WTC11 (cell line): ENCODE measurements around the gene ABCB11. TPM values are rescaled to one million over a fixed set of nuclear protein-coding genes. Genes with fewer than 3 reads are reported as not detected.

ENCODE experiments used
- ATAC-seq: fragments of 200-7000 bp; cut with Tn5 transposase; 2 replicates; pipeline ENCODE4 v1.10.0; 2021; ENCODE audit warnings: mild to moderate bottlenecking, moderate library complexity
- CTCF ChIA-PET: fragments of 300-600 bp; sonication (Branson Sonifier 250); formaldehyde crosslinking; loops from one replicate; lab custom pipeline; 2021; ENCODE audit warnings: antibody characterized with exemption; lab: Charles Lee
- POLR2A ChIA-PET: fragments of 350-600 bp; sonication (Branson Sonifier 250); formaldehyde crosslinking; loops from one replicate; lab custom pipeline; 2021; ENCODE audit warnings: antibody characterized with exemption; lab: Charles Lee
- DNase-seq: peaks from one replicate; pipeline ENCODE4 v3.0.0; 2021; ENCODE audit warnings: low spot score
- H3K27ac Mint-ChIP-seq: 2 replicates; pipeline ENCODE4 v1.8.0; 2021; ENCODE audit warnings: mixed read lengths
- H3K27me3 Mint-ChIP-seq: 2 replicates; pipeline ENCODE4 v1.8.0; 2021; ENCODE audit warnings: low read depth, mild to moderate bottlenecking, moderate library complexity, mixed read lengths
- H3K36me3 Mint-ChIP-seq: 2 replicates; pipeline ENCODE4 v1.8.0; 2021; ENCODE audit warnings: mixed read lengths
- H3K4me1 Mint-ChIP-seq: 2 replicates; pipeline ENCODE4 v1.8.0; 2022; ENCODE audit warnings: mixed read lengths
- H3K4me3 Mint-ChIP-seq: 2 replicates; pipeline ENCODE4 v1.8.0; 2021; ENCODE audit warnings: mild to moderate bottlenecking, moderate library complexity, mixed read lengths
- H3K9me3 Mint-ChIP-seq: 2 replicates; pipeline ENCODE4 v1.8.0; 2021; ENCODE audit warnings: mixed read lengths
- ARID4B ChIP-seq: sonication (generic); formaldehyde crosslinking; IDR thresholded peaks from 2 replicates; pipeline ENCODE4 v1.8.0; 2023; ENCODE audit warnings: missing genetic modification reagents, mild to moderate bottlenecking, borderline replicate concordance
- ATF1 ChIP-seq: sonication (generic); formaldehyde crosslinking; IDR thresholded peaks from 2 replicates; pipeline ENCODE4 v1.8.1; 2023; ENCODE audit warnings: mild to moderate bottlenecking, moderate library complexity, missing genetic modification reagents
- ATF3 ChIP-seq: sonication (generic); formaldehyde crosslinking; conservative IDR thresholded peaks from 2 replicates; pipeline ENCODE4 v1.8.1; 2022; ENCODE audit warnings: mild to moderate bottlenecking, missing genetic modification reagents
- CBFB ChIP-seq: sonication (generic); formaldehyde crosslinking; IDR thresholded peaks from 2 replicates; pipeline ENCODE4 v1.8.1; 2022; ENCODE audit warnings: mild to moderate bottlenecking, low read depth, missing genetic modification reagents
- CREB1 ChIP-seq: sonication (generic); formaldehyde crosslinking; IDR thresholded peaks from 2 replicates; pipeline ENCODE4 v1.8.0; 2023; ENCODE audit warnings: mild to moderate bottlenecking, missing genetic modification reagents
- ELF4 ChIP-seq: sonication (generic); formaldehyde crosslinking; IDR thresholded peaks from 2 replicates; pipeline ENCODE4 v1.8.1; 2022; ENCODE audit warnings: low read depth, mild to moderate bottlenecking, moderate library complexity, missing genetic modification reagents
- FOXK1 ChIP-seq: sonication (generic); formaldehyde crosslinking; IDR thresholded peaks from 2 replicates; pipeline ENCODE4 v1.8.0; 2022; ENCODE audit warnings: mild to moderate bottlenecking, moderate library complexity, missing genetic modification reagents
- GABPB1 ChIP-seq: sonication (generic); formaldehyde crosslinking; IDR thresholded peaks from 2 replicates; pipeline ENCODE4 v1.8.1; 2023; ENCODE audit warnings: mild to moderate bottlenecking, missing genetic modification reagents
- GRHL2 ChIP-seq: fragments of 250-450 bp; sonication (Bioruptor Pico); IDR thresholded peaks from 2 replicates; pipeline ENCODE4 v1.8.0; 2022; ENCODE audit warnings: mild to moderate bottlenecking, moderate library complexity; ENCODE audit not compliant: insufficient replicate concordance, severe bottlenecking
- HMGXB4 ChIP-seq: sonication (generic); formaldehyde crosslinking; IDR thresholded peaks from 2 replicates; pipeline ENCODE4 v1.8.1; 2023; ENCODE audit warnings: mild to moderate bottlenecking, moderate library complexity, missing genetic modification reagents
- IRF1 ChIP-seq: sonication (generic); formaldehyde crosslinking; IDR thresholded peaks from 2 replicates; pipeline ENCODE4 v1.8.0; 2023; ENCODE audit warnings: missing genetic modification reagents
- JAZF1 ChIP-seq: fragments of 250-450 bp; sonication (Bioruptor Pico); IDR thresholded peaks from 2 replicates; pipeline ENCODE4 v1.9.0; 2021; ENCODE audit warnings: moderate library complexity, mild to moderate bottlenecking, inconsistent platforms
- MXD4 ChIP-seq: fragments of 250-450 bp; sonication (Bioruptor Pico); IDR thresholded peaks from 2 replicates; pipeline ENCODE4 v1.8.0; 2021; ENCODE audit warnings: mild to moderate bottlenecking, moderate library complexity, borderline replicate concordance
- RELA ChIP-seq: sonication (generic); formaldehyde crosslinking; IDR thresholded peaks from 2 replicates; pipeline ENCODE4 v1.8.1; 2022; ENCODE audit warnings: missing genetic modification reagents, mild to moderate bottlenecking, borderline replicate concordance
- SMAD3 ChIP-seq: sonication (generic); formaldehyde crosslinking; IDR thresholded peaks from 2 replicates; pipeline ENCODE4 v1.8.0; 2022; ENCODE audit warnings: missing genetic modification reagents, mild to moderate bottlenecking, borderline replicate concordance
- TCF7 ChIP-seq: sonication (generic); formaldehyde crosslinking; IDR thresholded peaks from 2 replicates; pipeline ENCODE4 v1.8.0; 2022; ENCODE audit warnings: mild to moderate bottlenecking, low read depth, missing genetic modification reagents, moderate library complexity
- total RNA-seq: library from RNA; stranded (reverse); gene quantifications from 3 replicates; pipeline ENCODE4 v1.2.3, GENCODE V29; 2021
- TF ChIP-seq, protein P1 (sequence below): sonication (generic); formaldehyde crosslinking; IDR thresholded peaks from 2 replicates; pipeline ENCODE4 v1.8.1; 2022; ENCODE audit warnings: mild to moderate bottlenecking, missing genetic modification reagents, moderate library complexity, borderline replicate concordance
- TF ChIP-seq, protein P2 (sequence below): fragments of 250-450 bp; sonication (Bioruptor Pico); conservative IDR thresholded peaks from 2 replicates; pipeline ENCODE4 v1.9.0; 2021; ENCODE audit warnings: mild to moderate bottlenecking
- TF ChIP-seq, protein P3 (sequence below): sonication (generic); formaldehyde crosslinking; IDR thresholded peaks from 2 replicates; pipeline ENCODE4 v1.8.0; 2022; ENCODE audit warnings: mild to moderate bottlenecking, missing genetic modification reagents
- TF ChIP-seq, protein P4 (sequence below): fragments of 250-450 bp; sonication (Bioruptor Pico); IDR thresholded peaks from 2 replicates; pipeline ENCODE4 v1.9.0; 2021; ENCODE audit warnings: moderate library complexity, mild to moderate bottlenecking, inconsistent platforms, borderline replicate concordance
- TF ChIP-seq, protein P5 (sequence below): sonication (generic); formaldehyde crosslinking; IDR thresholded peaks from 2 replicates; pipeline ENCODE4 v1.8.1; 2023; ENCODE audit warnings: mild to moderate bottlenecking, missing genetic modification reagents

Gene ABCB11
- total RNA-seq, 1 experiment from 2014 or later, result 0.77 TPM

GRCh38 chr2:168954256-168954655, 76.9 kb downstream of the ABCB11 start:
- Mint-ChIP-seq H3K36me3 (no peaks in the 10 kb centered on the region; the same call in 1 of the 2 replicates), H3K27ac (no peak overlapping the region), H3K4me3 (no peak overlapping the region), H3K27me3 (no peaks in the 10 kb centered on the region; the same call in 1 of the 2 replicates), H3K4me1 (no peaks in the 10 kb centered on the region), H3K9me3 (peaks cover 39% of the 10 kb centered on the region)
- ATAC-seq (no peak), DNase-seq (no peak)
- TF ChIP-seq ATF3, result no peak
- ChIA-PET POLR2A (no interaction called here), CTCF (no interaction called here)

- ChIA-PET POLR2A (no interaction called here), CTCF (no interaction called here)
Measured at GRCh38 chr2:168952424-168952823, 78.7 kb downstream of the ABCB11 start.

More at GRCh38 chr2:168952424-168952823, 78.7 kb downstream of the ABCB11 start:
- Mint-ChIP-seq H3K36me3 (no peaks in the 10 kb centered on the region; the same call in 1 of the 2 replicates), H3K4me1 (no peaks in the 10 kb centered on the region), H3K4me3 (no peak overlapping the region), H3K27me3 (no peaks in the 10 kb centered on the region; the same call in 1 of the 2 replicates), H3K27ac (no peak overlapping the region), H3K9me3 (peaks cover 40% of the 10 kb centered on the region)
- no peak for TF ChIP-seq GRHL2
- TF ChIP-seq RELA (CRISPR knock-in tag), result no peak
- TF ChIP-seq TCF7 (CRISPR knock-in tag), result no peak
- TF ChIP-seq, protein P1, sequence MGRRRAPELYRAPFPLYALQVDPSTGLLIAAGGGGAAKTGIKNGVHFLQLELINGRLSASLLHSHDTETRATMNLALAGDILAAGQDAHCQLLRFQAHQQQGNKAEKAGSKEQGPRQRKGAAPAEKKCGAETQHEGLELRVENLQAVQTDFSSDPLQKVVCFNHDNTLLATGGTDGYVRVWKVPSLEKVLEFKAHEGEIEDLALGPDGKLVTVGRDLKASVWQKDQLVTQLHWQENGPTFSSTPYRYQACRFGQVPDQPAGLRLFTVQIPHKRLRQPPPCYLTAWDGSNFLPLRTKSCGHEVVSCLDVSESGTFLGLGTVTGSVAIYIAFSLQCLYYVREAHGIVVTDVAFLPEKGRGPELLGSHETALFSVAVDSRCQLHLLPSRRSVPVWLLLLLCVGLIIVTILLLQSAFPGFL (CRISPR knock-in tag), result no peak
- no peak for TF ChIP-seq IRF1 (CRISPR knock-in tag)
- TF ChIP-seq SMAD3, result no peak
- TF ChIP-seq, protein P2, sequence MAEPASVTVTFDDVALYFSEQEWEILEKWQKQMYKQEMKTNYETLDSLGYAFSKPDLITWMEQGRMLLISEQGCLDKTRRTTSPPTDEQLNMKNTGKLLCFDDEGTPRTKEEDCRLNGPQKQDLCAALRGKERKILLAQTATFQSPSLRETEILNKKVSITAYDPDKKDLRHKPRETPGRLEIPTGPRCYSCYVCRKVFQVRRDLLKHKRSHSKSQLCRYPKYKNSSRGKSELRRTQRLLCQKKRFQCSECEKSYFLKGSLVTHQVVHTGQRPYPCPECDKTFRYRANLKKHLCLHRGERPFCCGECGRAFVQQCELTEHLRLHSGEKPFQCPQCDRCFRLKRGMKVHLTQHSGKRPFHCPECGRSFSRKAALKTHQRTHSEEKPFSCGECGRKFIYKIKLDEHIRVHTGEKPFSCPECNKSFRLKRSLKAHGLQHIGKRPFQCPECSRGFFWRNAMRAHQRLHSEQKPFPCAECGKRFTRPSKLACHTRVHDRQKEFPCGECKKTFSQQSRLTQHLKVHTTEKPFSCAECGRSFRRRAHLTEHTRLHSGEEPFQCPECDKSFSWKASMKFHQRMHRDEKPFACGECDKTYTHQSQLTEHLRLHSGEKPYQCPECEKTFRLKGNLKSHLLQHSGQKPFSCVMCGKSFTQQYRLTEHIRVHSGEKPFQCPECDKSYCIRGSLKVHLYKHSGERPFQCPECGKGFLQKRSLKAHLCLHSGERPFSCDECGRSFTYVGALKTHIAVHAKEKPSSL, result no peak
- no peak for TF ChIP-seq FOXK1
- TF ChIP-seq, protein P3, sequence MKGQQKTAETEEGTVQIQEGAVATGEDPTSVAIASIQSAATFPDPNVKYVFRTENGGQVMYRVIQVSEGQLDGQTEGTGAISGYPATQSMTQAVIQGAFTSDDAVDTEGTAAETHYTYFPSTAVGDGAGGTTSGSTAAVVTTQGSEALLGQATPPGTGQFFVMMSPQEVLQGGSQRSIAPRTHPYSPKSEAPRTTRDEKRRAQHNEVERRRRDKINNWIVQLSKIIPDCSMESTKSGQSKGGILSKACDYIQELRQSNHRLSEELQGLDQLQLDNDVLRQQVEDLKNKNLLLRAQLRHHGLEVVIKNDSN (CRISPR knock-in tag), result no peak
- TF ChIP-seq ELF4, result no peak
- no peak for TF ChIP-seq CREB1 (CRISPR knock-in tag)
- TF ChIP-seq ARID4B (CRISPR knock-in tag), result no peak
- TF ChIP-seq, protein P4, sequence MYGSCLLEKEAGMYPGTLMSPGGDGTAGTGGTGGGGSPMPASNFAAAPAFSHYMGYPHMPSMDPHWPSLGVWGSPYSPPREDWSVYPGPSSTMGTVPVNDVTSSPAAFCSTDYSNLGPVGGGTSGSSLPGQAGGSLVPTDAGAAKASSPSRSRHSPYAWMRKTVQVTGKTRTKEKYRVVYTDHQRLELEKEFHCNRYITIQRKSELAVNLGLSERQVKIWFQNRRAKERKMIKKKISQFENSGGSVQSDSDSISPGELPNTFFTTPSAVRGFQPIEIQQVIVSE (CRISPR knock-in tag), result no peak
- TF ChIP-seq JAZF1 (CRISPR knock-in tag), result no peak
- no peak for TF ChIP-seq ATF1
- no peak for TF ChIP-seq GABPB1 (CRISPR knock-in tag)
- TF ChIP-seq, protein P5, sequence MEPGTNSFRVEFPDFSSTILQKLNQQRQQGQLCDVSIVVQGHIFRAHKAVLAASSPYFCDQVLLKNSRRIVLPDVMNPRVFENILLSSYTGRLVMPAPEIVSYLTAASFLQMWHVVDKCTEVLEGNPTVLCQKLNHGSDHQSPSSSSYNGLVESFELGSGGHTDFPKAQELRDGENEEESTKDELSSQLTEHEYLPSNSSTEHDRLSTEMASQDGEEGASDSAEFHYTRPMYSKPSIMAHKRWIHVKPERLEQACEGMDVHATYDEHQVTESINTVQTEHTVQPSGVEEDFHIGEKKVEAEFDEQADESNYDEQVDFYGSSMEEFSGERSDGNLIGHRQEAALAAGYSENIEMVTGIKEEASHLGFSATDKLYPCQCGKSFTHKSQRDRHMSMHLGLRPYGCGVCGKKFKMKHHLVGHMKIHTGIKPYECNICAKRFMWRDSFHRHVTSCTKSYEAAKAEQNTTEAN (CRISPR knock-in tag), result no peak
- TF ChIP-seq MXD4, result no peak
- no peak for TF ChIP-seq CBFB (CRISPR knock-in tag)
- no peak for TF ChIP-seq HMGXB4
- ATAC-seq, result no peak
- DNase-seq, result no peak
